Liver (tissue), 3 donors: ENCODE data around the gene UNC80.

Experiments
- CTCF ChIP-seq: fragments of 150-350 bp; IDR thresholded peaks from 2 replicates; pipeline ENCODE4 v1.5.1; 2017; ENCODE audit warnings: improper control_type of control experiment, low read depth, low read length; ENCODE audit not compliant: missing input control
- EGR1 ChIP-seq, 2 donors: IDR thresholded peaks; 2 replicates each; pipeline ENCODE4 v1.6.1; 2016 to 2018; ENCODE audit warnings: antibody characterized with exemption in 2 of 2, low read depth in 2 of 2
- HNF4G ChIP-seq: IDR thresholded peaks from 2 replicates; pipeline ENCODE4 v1.6.1; 2016; ENCODE audit warnings: antibody characterized with exemption
- JUND ChIP-seq, 2 donors: IDR thresholded peaks; 2 replicates each; pipeline ENCODE4 v1.6.1; 2016; ENCODE audit warnings: antibody characterized with exemption in 2 of 2
- MAX ChIP-seq: IDR thresholded peaks from 2 replicates; pipeline ENCODE4 v1.6.1; 2016; ENCODE audit warnings: antibody characterized with exemption
- TAF1 ChIP-seq: conservative IDR thresholded peaks from 2 replicates; pipeline ENCODE4 v1.6.1; 2016; ENCODE audit warnings: antibody characterized with exemption, mild to moderate bottlenecking
- TF ChIP-seq, protein P1 (sequence below): IDR thresholded peaks from 2 replicates; pipeline ENCODE4 v1.6.1; 2016; ENCODE audit warnings: antibody characterized with exemption, mild to moderate bottlenecking
- donor health status: healthy.
- donor health status: healthy.

GRCh38 chr2:209938906-209939305 lies 167.3 kb downstream of the UNC80 start:
- no peak for TF ChIP-seq HNF4G
- TF ChIP-seq JUND (IDR thresholded peaks at IDR 0.05): no peak
- no peak for TF ChIP-seq TAF1
- TF ChIP-seq CTCF: no peak
- no peak for TF ChIP-seq MAX
- no peak for TF ChIP-seq EGR1 (IDR thresholded peaks at IDR 0.05; ENCODE audit: low read depth in 2 of 2)
- TF ChIP-seq, protein P1, sequence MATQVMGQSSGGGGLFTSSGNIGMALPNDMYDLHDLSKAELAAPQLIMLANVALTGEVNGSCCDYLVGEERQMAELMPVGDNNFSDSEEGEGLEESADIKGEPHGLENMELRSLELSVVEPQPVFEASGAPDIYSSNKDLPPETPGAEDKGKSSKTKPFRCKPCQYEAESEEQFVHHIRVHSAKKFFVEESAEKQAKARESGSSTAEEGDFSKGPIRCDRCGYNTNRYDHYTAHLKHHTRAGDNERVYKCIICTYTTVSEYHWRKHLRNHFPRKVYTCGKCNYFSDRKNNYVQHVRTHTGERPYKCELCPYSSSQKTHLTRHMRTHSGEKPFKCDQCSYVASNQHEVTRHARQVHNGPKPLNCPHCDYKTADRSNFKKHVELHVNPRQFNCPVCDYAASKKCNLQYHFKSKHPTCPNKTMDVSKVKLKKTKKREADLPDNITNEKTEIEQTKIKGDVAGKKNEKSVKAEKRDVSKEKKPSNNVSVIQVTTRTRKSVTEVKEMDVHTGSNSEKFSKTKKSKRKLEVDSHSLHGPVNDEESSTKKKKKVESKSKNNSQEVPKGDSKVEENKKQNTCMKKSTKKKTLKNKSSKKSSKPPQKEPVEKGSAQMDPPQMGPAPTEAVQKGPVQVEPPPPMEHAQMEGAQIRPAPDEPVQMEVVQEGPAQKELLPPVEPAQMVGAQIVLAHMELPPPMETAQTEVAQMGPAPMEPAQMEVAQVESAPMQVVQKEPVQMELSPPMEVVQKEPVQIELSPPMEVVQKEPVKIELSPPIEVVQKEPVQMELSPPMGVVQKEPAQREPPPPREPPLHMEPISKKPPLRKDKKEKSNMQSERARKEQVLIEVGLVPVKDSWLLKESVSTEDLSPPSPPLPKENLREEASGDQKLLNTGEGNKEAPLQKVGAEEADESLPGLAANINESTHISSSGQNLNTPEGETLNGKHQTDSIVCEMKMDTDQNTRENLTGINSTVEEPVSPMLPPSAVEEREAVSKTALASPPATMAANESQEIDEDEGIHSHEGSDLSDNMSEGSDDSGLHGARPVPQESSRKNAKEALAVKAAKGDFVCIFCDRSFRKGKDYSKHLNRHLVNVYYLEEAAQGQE: no peak
